Stimulated activated CD4-positive, alpha-beta T cell treated with anti-CD3 and anti-CD28 coated beads, TNF-alpha, amount 100 ng/mL, for 48 hours (primary cell): ENCODE measurements around the gene SHBG.
"Not testable (repeated sequence)": the region's sequence is repeated elsewhere in the genome, so short reads cannot be mapped to it uniquely, and the experiment has no call there.

Experiments
- DNase-seq, 3 donors: peaks; one replicate each; pipeline ENCODE4 v3.0.0-alpha.2; 2020; ENCODE audit warnings: low read depth in 3 of 3

The SHBG gene

DNA sequence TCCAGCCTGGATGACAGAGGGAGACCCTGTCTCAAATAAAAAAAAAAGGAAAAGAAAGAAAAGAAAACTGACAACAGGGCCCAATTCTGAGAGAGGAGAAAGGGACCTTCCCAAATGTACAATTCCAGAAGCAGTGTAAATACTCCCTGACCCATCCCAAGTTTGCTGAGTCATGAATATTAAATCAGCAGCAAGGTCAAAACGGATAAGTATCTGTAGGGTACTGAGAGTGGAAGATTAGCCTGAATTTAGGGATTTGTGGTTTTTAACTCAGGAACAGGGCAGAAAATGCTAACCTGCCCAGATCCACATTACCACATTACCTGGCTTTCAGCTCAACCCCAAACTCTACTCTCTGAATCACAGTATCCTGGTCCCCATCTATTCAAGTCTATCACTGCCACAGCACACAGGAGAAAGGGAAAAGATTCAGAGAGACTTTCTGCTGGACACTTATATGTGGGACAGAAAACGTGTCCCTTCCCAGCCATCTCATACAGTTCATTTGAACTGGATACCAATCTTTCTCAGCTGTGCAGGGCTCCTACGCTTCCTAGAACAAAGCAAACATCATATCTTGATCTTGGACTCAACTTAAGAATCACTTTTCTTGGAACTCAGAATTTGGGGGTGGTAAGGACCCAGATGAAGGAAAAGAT lies 18.2 kb upstream of the SHBG start:
- DNase-seq = no peak

DNA sequence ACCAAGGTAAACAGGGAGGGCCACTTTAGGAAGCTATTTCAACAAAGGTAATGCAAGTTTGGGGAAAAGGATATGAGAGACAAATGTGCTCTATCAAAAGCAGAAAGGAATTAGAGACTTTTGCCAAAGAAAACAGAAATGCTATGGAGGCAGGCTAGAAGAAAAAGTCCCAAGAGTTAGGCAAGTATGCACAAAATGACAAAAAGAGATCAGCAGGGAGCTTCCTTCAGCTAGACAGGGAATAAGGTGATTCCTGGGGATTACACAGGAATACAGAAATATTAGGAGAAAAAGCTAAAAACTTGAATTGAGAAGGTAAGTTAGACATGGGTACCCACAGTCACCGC lies 17.7 kb upstream of the SHBG start:
- no peak for DNase-seq

DNA sequence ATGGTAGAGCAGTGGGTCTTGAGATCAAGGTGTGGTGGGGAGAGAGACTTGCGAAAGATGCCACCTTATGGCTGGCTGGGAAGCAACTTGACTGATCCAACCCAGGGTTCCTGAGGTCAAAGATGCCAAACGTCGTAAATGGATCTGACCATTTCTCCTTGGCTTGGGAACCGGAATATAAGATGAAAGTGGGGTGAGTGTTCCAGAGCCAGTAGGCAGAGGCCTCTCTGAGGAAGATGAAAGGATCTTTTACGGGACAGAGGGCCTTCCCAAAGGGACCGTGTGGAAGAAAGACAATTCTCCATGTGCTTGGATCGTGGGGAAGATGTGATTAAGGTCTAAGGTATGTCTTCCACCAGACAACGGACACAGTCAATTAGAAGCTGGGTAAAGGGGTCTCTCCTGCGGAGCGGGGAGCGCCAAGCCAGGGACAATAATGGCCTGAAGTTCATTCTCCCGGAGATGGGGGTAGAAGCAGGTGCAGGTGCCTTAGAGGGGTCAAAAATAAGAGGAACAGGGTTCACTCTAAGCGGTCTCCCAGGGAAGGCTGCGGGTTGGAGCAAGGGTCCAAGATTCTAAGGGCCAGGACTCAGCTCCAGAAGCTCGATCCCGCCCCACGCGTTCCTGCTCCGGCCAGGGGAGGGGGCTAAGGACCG lies 16.0 kb upstream of the SHBG start:
- DNase-seq = no peak

DNA sequence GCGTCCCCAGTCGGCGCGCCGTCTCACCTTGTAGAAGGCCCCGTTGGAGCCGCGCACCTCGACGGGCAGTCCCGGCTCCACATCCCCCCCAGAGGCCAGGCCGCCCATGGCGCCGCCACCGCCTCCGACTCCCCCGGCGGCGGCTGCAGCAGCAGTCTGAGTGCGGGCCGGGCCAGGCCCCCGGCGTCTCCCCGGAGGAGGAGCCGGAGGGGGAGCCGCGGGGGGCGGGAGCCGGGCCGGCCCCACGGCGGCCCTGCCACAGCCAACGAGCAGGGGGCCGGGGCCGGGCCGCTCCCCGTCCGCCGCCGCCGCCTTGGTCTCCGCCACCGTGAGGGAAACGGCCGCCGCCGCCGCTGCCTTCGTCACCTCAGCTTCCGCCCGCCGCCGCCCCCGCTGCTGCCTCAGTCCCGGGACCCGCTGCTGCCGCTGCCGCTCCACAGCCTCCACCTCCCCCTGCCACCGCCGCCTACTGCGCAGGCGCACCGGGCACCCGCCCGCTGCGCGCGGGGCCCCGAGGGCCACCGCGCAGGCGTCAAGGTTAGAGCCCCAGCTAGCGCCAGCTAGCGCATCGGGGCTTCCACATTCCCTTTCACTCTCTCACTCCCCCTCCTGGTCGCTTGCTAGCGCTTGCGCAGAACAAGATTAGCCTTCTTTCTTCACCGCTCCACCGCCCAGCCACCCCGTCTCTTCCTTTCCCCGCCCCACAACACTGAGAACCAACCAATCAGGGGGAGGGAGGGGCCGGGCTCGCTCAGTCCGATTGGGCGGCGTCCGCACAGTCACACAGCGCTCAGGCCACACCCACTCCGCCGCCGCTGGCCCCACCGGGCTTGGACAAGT lies 15.3 kb upstream of the SHBG start, which contains the start of gene FXR2:
TSS of gene FXR2 (minus strand) at position 473 of the 840 bp plus-strand sequence. CDS start at position 108, 365 bp downstream.
- DNase-seq = peak; percentile 98 to 99 (median 99)

DNA sequence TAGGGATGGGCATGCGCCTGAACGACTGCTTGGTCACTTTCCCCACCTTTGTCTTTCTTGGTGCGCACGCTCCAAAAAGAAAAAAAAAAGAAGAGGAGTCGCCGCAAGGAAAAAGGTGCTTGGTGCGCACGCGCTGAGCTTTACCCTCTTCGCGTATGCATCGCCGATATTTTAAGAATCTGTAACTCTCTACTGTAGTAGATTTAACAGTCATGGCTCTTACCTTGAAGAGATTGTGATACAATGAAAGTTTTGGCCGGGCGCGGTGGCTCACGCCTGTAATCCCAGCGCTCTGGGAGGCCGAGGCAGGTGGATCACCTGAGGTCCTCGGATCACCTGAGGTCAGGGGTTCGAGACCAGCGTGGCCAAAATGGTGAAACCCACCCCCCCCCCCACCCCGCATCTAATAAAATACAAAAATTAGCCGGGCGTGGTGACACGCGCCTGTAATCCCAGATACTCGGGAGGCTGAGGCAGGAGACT lies 14.6 kb upstream of the SHBG start:
- no peak for DNase-seq

DNA sequence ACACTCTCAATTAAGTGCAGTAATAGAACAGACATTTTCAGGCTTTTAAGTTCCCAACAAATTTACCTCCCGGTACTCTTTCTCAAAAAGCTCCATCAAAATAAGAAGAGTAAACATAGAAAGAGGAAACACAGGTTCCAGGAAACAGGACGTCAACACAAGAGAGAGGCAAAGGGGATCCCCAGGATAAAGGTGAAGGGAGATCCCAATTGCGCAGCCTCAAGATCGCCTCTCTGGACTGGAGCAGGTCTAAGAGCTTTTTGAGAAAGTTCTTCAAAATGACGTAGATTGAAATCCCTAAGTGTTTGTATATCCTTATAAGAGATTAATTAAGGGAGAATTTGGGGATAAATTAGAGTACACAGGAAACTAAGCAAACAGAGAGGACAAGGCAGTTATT lies 11.3 kb upstream of the SHBG start:
- DNase-seq = no peak

DNA sequence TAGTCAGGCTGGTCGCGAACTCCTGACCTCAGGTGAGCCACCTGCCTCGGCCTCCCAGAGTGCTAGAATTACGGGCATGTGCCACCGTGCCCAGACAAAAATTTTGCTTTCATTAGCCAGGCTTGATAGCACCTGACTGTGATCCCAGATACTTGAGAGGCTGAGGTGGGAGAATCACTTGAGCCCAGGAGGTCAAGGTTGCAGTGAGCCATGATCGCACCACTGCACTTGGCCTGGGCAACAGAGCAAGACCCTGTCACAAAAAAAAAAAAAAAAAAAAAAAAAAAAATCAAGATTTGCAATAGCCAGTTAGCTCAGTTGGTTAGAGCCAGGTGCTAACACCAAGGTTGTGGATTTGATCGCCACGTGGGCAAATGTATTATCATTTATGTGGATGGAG lies 9.1 kb upstream of the SHBG start:
- DNase-seq = no peak

DNA sequence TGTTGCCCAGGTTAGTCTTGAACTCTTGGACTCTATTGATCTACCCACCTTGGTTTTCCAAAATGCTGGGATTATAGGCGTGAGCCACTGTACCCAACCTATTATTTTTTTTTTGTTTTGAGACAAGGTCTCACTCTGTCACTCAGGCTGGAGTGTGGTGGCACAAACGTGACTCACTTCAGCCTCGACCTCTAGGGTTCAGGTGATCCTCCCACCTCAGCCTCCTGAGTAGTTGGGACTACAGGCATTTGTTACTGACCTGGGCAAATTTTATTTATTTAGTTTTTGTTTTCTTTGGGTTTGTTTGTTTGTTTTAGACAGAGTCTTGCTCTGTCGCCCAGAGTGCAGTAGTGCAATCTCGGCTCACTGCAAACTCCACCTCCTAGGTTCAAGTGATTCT lies 6.3 kb upstream of the SHBG start:
- no peak for DNase-seq

DNA sequence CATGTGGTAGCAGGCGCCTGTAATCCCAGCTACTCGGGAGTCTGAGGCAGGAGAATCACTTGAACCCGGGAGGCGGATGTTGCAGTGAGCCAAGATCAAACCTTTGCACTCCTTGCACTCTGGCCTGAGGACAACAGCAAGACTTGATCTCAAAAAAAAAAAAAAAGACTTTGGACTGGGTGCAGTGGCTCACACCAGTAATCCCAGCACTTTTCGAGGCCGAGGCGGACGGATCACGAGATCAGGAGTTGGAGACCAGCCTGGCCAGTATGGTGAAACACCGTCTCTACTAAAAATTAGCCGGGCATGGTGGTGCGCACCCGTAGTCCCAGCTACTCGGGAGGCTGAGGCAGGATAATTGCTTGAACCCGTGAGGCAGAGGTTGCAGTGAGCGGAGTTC lies 4.2 kb upstream of the SHBG start:
- DNase-seq = not testable (repeated sequence)

DNA sequence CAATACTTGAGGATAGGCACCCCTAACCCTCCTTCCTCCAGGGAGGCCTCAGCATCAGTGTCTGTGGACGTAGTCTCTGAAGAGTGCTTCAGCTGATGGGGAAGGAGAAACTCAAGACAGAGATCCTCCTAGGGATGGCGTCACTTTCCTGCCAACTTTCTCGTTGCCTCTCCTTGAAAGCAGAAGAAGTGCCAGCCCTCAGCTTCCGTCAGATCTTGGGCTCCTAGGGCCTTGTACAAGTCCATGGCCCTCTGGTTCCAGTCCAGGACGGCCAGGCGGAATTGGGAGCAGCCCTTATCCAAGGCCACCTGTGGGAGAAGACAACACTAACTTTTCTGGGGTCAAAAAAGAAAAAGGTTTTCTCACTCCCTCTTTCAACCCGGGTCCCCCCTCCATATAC lies 3.6 kb upstream of the SHBG start:
- DNase-seq = no peak

DNA sequence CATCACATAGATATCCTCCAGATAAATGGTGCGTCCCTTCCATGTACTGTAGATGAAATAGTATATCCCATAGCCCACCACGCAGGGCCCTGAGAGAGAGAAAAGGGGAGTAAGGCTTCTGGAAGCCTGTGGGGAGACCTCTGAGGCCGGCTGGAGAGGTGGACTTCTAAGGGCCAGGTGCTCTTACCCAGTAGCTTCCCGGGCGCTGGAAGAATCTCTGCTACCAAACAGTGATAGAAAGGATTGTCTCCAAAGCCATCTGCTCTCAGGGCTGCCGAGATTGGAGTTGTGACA lies 3.0 kb upstream of the SHBG start:
- DNase-seq = no peak

DNA sequence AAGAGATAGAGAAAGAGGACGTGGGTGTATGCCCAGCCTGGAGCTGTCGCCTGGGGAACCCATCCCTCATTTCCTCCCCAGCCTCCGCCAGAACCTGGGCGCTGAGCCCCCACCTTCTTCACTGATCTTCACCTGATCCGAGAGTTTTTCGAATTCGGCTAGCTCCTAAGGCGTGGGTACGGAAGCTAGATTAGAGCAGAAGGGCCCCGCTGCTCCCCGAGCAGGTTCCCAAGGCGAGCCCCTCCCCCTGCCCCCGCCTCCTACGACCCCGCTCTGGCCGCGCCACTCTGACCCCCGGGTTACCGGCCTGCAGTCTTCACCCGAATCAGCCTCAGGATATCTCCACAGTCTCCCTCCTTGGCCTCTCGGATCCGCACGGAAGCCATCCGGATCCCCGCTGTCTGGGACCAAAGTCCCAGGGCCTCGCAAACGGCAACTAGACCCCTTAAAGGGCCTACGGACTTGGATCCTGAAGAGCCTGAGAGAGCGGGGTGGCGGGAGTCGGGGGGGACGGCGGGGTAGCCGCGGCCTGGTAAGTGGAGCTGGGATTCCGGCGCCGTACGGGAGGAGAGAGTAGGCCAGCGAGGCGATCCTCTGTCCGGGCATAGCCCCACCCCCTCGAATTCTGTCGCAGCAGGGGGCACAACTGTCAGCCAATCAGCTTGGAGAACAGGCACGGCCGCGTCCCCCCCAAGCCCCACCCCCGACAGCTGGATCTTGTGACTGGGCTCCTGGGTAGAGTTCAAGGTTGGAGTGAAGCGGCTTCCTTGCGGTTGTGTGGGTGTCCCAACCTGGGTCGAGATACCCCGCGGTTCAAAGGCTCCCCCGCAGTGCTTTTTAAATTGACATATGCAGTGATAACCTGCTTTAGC lies 2.4 kb upstream of the SHBG start, which contains the start of gene SAT2:
TSS of gene SAT2 (minus strand) at position 572 of the 872 bp plus-strand sequence. CDS start at position 386, 186 bp downstream.
- peak; percentile 69 to 84 (median 77) for DNase-seq

DNA sequence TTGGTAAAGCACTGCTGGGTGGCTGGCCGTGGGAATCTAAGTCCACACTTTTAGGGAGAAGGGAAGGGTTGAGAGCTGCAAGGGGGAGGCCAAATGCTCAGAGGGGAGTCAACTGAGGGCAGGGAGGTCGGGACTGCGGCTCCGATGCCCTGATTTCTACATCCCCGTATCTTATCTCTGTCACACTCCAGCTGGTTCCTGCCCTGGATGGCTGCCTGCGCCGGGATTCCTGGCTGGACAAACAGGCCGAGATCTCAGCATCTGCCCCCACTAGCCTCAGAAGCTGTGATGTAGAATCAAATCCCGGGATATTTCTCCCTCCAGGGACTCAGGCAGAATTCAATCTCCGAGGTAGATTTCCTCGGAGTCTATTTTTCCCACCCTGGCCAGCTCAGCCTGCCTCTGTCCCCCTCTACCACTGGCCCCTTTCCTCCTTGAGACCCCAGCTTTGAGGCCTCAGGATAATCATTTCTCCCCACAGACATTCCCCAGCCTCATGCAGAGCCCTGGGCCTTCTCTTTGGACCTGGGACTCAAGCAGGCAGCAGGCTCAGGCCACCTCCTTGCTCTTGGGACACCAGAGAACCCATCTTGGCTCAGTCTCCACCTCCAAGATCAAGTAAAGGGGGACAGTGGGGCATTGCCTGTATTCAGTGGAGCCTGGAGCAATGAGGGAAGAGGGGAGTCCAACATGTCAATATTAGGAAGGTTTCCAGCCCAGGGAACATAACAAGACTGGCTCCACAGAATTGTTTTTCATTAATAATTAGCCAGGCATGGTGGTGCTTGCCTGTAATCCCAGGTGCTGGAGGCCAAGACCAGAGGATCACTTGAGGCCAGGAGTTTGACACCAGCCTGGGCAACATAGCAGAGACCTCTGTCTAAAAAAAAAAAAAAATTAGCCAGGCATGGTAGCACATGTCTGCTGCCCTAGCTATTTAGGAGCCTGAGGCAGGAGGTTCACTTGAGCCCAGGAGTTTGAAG lies 1.8 kb downstream of the SHBG start:
- no peak for DNase-seq

DNA sequence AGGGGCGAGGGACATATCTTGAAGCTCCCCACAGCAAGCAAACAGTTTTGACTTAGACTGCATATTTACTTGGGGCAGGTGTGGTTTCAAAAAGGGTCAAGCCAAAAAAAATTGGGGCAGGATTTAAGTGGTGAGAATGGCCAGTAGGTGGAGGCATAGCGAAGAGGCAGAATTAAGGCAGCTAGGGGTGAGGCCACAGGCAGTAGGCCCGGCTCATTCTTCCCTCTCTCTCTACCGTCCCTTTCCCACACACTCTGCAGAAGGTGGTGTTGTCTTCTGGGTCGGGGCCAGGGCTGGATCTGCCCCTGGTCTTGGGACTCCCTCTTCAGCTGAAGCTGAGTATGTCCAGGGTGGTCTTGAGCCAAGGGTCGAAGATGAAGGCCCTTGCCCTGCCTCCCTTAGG lies 2.6 kb downstream of the SHBG start:
- DNase-seq = no peak

DNA sequence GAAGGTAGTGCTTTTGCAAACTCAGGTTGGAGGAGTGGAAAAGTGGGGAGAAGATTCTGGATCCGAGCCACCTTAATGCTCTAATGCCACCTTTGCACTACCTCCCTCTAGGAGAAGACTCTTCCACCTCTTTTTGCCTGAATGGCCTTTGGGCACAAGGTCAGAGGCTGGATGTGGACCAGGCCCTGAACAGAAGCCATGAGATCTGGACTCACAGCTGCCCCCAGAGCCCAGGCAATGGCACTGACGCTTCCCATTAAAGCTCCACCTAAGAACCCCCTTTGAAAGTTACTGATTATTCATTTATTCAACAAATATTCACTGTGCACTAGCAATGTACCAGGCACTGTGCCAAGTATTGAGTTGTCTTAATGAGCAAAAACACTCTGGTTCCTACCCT lies 3.2 kb downstream of the SHBG start:
- DNase-seq = no peak

DNA sequence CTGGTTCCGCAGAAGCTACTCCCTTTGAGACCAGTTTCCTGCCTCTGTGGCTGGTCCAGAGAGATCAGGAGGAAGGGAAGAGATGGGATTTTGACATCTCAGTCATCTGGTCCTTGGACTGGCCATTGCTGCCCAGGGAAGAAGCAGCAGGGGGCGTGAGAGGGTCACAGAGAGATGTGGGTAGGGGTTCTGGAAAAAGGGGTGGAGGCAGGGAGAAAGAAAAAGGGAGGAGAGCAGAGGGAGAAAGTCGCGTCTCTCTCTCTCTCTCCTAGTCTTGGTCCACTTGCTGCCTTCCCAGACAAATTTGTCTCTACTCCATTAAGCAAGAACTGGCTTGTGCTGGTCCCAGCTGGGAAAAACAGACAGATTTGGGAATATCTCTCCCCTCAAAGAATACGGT lies 4.4 kb downstream of the SHBG start:
- no peak for DNase-seq

DNA sequence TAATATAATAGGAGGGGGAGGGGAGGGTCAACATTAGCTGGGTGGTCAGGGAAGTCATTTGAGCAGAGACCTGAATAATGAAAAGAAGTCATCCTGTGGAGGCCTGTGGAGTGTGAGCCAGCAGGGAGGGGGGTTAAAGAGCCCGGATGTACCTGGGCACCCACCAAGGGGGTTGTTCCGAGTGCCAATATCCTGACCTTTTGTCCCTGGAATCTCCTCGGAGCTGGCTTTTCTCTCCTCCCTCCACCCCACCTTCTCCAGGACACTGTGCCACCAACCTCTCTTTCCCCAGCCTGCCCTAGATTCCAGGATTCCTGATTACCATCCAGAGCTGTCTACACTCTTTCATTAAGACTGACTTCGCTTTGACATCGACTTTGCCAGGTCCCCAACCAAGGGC lies 6.2 kb downstream of the SHBG start:
- DNase-seq = no peak

DNA sequence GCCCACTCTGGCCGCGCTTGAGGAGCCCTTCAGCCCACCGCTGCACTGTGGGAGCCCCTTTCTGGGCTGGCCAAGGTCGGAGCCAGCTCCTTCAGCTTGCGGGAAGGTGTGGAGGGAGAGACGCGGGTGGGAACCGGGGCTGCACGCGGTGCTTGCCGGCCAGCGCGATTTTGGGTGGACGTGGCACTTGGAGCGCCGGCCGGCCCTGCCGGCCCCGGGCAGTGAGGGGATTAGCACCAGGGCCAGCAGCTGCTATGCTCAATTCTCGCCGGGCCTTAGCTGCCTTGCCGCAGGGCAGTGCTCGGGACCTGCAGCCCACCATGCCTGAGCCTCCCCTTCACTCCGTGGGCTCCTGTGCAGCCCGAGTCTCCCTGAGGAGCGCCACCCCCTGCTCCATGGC lies 10.8 kb downstream of the SHBG start:
- no peak for DNase-seq

DNA sequence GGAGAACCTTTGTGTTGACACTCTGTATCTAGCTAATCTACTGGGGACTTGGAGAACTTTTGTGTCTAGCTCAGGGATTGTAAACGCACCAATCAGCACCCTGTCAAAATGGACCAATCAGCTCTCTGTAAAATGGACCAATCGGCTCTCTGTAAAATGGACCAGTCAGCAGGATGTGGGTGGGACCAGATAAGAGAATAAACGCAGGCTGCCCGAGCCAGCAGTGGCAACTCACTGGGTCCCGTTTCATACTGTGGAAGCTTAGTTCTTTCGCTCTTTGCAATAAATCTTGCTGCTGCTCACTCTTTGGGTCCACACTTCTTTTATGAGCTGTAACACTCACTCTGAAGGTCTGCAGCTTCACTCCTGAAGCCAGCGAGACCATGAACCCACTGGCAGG lies 11.7 kb downstream of the SHBG start:
- not testable (repeated sequence) for DNase-seq

DNA sequence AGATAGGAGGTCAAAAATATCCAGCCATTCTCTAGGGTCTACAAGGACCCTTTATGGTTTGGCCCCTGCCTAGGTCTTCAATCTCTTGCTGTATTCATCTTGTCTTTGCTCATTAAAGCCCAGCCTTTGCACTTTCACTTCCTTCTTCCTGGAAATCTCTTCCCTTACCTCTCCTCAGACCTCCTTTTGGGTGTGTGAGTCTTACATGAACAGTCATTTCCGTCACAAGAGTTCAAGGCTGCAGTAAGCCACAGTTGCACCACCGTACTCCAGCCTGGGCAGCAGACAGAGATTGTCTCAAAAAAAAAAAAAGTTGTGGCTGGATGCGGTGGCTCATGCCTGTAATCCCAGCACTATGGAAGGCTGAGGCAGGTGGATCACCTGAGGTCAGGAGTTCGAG lies 14.8 kb downstream of the SHBG start:
- no peak for DNase-seq

DNA sequence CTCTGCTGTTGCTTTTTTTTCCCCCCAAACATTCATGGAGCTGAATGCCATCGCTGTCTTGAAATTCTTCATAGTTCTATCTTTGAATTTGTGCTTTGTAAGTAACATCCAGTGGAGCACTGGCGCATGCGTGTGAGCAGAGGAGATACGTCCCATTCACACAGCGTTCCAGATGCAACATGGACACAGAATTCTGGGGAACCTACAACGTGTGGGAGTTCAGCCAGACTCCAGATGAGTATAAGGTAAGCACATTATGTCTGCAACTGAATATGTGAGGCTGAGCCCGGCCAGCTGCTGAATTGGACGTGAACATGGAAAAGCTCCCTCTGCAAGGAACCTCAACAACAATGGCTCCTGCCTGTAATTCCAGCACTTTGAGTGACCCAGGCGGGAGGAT lies 16.5 kb downstream of the SHBG start:
- DNase-seq = no peak
